GM19324 (cell line): ENCODE results near the gene AHRR.
"Not testable (repeated sequence)": the region's sequence is repeated elsewhere in the genome, so short reads cannot be mapped to it uniquely, and the experiment has no call there.

ENCODE experiments used
- ATAC-seq: cut with Tn5 transposase; IDR thresholded peaks from one replicate; pipeline ENCODE4 v1.9.1; 2021; ENCODE audit warnings: mild to moderate bottlenecking, moderate library complexity; ENCODE audit not compliant: unreplicated experiment, low FRiP score

AHRR gene

DNA sequence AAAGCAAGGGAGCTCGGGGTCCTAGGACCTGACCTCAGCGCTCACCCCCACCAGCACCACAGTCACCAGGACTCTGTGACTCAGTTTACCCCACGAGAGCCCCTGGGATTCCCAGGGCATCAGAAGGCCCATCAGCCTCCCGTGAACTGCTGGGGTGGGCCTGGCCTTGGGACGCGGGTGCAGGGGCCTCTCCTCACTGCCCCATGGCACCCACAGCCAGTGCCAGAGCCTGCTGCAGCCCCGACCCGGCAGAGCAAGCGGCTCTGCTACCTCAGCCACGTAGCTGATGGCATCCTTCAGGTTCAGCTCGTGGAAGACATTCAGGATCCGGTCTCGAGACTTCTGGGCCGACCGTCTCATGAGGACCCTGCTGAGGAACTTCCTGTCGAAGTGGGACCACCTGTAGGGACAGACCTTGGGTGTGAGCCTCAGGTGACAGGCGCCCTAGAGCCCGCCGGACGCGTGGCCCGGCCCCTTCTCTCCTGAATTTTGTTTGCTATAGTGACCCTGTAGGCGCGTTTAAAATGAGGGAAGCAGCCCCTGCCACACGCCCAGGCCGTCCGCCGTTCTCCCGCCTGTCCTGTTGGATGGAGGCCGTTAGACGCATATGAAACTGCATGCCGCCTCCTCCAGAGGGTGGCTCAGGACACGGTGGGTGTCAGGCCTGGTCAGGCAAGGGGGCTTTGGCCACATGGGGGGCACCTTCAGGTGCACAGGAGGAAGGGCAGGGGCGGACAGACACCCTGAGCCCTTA is 158.2 kb downstream of the AHRR start:
- no peak for ATAC-seq

DNA sequence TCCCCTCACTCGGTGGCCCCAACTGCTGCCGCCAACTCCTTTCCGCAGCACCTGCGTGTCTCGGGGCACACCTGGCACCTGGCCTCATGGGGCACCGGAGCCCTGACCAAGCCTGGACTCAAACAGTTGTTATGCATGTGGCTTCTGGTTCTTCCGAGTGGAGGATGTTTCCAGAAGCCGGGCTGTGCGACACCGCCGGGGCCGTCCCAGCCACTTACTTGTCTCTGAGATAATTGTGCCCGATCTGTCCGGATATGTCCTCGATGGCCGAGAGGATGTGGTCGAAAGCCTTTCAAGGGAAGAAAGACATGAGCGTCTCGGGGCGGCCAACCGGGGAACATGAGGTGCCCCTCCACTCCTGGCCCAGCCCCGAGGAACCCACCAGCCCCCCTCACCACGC is 159.8 kb downstream of the AHRR start:
- no peak for ATAC-seq

DNA sequence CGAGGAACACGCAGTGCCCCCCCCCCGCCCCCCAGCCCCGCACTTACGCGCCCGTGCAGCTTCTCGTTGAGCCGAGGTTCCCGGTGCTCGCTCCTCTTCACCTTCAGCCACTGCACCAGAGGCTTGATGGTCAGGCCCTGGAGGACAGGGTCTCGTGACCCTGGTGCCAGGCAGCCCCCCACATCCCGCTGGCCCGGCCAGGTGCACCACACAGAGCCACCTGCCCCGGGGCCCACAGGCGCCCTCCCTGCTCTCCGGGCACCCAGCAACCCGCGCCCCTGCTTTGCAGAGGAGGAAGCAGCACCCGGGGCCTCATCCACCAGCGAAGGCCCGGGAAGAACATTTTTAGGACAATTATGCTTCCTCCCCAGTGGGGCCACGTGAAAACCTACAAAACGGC is 160.5 kb downstream of the AHRR start:
- ATAC-seq, result no peak

DNA sequence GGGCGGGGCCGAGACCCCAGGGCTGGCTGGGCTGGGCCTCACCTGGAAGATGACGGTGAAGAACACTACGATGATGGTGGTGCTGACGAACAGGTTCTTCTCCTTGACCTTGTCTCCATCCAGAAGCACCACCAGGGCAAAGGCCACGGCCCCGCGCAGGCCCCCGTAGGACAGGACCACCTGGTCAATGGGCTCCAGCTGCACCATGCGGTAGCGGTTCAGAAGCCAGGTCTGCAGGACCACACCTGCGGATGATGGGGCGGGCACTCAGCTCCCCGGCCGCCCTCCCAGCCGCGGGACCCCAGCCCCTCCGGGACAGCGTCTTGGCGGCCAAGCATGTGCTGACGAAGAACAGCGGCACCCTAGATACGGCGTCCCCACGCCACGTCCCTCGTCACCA is 161.0 kb downstream of the AHRR start:
- no peak for ATAC-seq

DNA sequence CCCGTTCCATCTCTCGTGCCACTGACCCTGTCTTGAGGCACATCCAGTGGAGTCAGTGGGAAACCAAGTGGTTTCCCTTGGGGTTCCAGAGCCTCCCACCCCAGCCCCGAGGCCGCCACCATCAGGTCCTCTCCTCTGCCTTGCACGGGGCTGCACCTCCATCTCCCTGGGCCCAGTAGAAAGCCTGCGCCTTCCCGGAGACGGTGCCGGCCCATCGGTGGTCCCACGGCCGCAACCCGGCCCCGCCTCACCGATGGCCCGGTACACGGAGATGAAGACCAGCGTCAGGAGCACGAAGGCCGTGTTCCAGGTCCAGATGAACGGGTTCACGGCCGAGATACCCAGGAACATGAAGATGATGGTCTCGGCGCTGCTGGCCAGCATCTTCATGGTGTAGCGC is 161.5 kb downstream of the AHRR start:
- ATAC-seq, result no peak

DNA sequence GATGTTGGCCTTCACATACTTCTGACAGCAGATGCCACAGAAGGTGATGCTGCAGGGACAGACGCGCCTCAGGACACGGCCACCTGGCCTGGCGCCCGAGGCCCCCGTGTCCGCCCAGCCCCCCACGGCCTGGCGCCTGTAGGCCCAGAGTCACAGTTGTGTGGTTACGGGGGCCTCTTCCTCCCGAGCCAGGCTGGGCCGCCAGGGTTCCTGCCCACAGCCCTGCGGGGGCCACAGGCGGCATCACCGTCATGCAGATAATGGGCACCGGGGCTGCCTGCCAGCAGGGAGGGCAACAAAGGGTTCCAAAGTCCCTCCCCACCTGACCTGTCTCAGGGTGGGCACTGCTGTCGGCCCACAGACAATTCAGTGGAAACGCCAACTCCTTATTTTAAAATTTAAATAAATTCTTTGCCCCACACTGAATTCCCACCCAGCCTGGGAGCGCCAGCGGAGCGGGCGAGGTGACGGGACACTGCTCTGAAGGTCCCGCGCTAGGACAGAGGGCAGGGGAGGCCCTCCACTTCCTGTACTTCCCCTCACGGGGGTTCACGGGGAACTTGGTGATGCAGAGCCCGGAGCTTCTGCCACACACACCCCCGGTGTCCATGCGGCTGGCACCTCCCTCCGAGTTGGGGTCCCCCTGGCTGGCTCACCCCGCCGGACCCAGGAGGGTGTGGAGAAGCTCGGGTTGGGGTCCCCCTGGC is 162.1 kb downstream of the AHRR start:
- ATAC-seq, result no peak

DNA sequence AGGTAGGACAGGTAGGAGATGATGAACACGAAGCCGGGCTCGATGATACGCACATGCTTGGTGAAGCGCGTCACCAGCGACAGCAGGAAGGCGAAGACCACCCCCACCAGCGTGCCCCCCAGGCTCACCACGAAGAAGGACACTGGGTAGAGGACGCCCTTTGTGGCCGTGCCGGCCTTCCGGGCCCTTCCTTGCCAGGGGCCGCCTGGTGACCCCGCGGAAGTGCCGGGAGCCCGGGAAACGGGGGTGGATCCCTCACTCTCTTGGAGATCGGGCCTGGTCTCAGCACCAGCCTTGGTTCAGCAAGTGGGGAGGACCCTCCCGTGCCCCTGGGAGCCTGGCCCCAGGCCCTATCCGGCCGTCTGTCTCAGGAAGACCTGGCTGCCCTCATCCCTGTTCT is 163.0 kb downstream of the AHRR start:
- no peak for ATAC-seq

DNA sequence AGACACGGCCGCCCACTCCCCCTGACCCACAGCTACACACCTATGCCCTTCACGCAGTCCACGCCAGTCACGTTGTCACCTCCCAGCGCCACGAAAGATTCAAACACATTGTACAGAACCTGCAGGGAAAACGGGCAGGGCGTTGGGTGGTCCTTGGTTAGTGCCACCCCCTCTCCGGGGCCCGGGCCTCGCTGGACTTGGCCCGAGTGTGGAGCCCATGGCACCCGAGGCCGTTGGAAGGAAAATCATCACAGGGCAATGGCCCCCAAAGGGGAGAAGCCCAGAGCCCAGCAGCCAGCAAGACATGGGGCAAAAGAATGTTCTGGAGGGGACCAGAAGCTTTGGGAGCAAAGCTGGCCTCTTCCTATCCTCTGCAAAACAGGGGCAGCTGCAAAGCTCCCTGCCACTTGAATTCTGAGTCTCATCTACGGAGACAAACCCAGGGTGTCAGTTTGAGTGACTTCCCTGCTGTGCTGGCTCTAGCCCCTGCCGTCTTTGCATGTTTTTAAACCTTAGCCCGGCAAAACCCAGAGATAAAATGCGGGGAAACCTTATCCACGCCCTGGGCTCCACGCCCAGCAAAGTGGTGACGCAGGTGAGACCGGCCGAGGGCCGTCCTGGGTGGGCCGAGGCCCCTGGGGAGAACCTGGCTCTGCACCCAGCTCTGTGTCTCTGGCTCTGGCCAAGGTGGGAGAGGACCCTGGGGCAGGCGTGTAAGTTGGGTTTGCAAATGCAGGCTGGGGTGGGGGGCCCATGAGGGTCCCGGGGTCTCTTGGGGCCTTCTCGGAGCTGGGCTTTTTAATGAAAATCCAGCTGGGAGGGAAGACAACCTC is 163.8 kb downstream of the AHRR start:
- no peak for ATAC-seq

DNA sequence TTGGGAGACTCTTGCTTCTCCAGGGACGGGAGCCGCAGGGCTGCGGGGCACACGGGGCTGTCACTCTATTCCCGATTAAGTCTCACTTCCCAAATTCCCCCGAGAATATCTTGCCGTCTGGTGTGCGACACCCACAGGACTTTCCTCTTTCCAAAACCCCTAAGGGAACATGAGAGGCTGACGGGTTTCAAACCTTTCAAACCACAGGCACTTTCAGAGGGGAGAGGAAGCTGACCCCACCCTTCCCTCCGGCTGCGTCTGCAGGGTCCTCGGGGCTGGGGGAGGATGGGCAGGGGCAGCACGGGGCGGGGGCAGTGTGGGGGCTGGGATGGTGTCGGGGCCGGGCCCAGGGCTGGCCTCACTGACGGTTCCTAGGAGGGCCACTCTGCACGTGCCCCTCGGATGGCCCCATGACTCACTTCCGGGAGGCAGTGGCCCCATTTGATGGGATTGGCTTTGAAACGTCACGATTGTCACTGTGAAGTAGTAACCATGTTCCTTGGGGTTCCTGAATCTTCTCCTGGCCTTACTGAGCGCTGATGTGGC is 164.5 kb downstream of the AHRR start:
- no peak for ATAC-seq

DNA sequence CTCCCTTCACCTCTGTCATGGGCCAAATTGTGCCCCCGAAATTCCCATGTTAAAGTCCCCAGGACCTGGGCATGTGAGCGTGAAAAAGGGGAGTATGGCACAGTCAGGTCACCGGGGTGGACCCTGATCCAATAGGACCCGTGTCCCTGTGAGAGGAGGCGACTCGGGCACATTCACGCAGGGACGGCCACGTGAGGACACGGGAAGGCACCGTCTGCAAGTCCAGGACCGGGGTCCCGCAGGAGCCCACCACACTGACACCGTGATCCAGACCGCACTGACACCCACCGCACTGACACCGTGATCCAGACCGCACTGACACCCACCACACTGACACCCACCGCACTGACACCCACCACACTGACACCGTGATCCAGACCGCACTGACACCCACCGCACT is 165.1 kb downstream of the AHRR start:
- not testable (repeated sequence) for ATAC-seq
